C4-2B (cell line): ENCODE measurements around the gene JAK2.

ENCODE experiments used
- CTCF ChIP-seq: fragments of 450-650 bp; conservative IDR thresholded peaks from 2 replicates; pipeline ENCODE4 v1.5.1; 2017; ENCODE audit warnings: mild to moderate bottlenecking
- ZFX ChIP-seq: fragments of 450-650 bp; IDR thresholded peaks from 2 replicates; pipeline ENCODE4 v1.6.1; 2017

GRCh38 chr9:4979239-4979638 lies 5.8 kb upstream of the JAK2 start:
- no peak for TF ChIP-seq CTCF
- TF ChIP-seq ZFX, result no peak
